ENCODE measurements around the gene CHN2.

DNA sequence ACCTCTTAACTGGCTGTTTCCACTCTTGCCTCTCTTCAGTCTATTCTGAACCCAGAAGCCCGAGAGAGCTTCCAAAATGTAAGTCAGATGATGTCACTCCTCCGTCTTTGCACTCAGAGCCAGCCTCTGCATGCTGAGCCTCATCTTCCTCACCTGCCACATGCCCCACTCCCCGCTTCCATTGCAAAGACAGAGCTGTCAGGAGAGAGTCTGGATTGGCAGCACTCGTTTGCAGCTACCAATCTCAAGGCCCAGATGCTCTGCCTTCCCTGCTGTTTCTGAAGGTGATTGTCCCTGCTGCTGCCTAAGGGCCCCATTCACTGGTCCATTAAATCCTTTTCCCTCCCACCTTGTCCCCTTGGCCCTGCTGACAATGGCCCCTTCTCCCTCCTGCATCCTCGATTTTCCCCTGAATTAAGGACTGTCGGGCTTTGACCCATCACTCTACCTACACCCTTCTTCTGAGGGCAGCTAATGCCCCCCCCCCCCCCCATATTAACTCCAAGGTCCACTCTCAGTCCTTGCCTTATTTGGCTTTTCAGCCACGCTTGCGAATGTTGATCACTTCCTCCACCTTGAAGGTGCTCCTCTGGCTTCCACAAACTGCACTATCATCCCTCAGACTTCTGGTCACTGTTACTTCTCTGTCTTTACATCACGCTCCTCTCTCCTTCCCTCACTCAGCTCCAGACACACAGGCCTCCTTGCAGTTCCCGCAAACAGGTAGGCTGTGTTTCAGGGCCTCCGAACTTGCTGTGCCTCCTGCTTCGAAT is 98.5 kb downstream of the CHN2 start:
- TF ChIP-seq CTCF (IDR thresholded peaks at IDR 0.05) = no peak
- TF ChIP-seq POLR2A (IDR thresholded peaks at IDR 0.05) = no peak

Measured in prostate gland (tissue), 2 donors.